ENCODE results near the gene FANCL.

Gene FANCL

GRCh38 chr2:58138396-58139030 is 102.6 kb downstream of the FANCL start:
- TF ChIP-seq NFIC (IDR thresholded peaks at IDR 0.05) = no peak
- no peak for TF ChIP-seq MAX (IDR thresholded peaks at IDR 0.05)
- TF ChIP-seq TEAD4 (IDR thresholded peaks at IDR 0.05) = no peak
- TF ChIP-seq EP300 (IDR thresholded peaks at IDR 0.05; ENCODE audit: borderline replicate concordance) = no peak
- no peak for TF ChIP-seq CREB1 (IDR thresholded peaks at IDR 0.05; ENCODE audit: low read depth)
- TF ChIP-seq ZBTB7A (IDR thresholded peaks at IDR 0.05; ENCODE audit: low read depth) = no peak
- TF ChIP-seq, protein P1, sequence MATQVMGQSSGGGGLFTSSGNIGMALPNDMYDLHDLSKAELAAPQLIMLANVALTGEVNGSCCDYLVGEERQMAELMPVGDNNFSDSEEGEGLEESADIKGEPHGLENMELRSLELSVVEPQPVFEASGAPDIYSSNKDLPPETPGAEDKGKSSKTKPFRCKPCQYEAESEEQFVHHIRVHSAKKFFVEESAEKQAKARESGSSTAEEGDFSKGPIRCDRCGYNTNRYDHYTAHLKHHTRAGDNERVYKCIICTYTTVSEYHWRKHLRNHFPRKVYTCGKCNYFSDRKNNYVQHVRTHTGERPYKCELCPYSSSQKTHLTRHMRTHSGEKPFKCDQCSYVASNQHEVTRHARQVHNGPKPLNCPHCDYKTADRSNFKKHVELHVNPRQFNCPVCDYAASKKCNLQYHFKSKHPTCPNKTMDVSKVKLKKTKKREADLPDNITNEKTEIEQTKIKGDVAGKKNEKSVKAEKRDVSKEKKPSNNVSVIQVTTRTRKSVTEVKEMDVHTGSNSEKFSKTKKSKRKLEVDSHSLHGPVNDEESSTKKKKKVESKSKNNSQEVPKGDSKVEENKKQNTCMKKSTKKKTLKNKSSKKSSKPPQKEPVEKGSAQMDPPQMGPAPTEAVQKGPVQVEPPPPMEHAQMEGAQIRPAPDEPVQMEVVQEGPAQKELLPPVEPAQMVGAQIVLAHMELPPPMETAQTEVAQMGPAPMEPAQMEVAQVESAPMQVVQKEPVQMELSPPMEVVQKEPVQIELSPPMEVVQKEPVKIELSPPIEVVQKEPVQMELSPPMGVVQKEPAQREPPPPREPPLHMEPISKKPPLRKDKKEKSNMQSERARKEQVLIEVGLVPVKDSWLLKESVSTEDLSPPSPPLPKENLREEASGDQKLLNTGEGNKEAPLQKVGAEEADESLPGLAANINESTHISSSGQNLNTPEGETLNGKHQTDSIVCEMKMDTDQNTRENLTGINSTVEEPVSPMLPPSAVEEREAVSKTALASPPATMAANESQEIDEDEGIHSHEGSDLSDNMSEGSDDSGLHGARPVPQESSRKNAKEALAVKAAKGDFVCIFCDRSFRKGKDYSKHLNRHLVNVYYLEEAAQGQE (IDR thresholded peaks at IDR 0.05; ENCODE audit: low read depth) = no peak
- no peak for TF ChIP-seq FOXM1 (IDR thresholded peaks at IDR 0.05; ENCODE audit: borderline replicate concordance, low read depth)
- TF ChIP-seq, protein P2, sequence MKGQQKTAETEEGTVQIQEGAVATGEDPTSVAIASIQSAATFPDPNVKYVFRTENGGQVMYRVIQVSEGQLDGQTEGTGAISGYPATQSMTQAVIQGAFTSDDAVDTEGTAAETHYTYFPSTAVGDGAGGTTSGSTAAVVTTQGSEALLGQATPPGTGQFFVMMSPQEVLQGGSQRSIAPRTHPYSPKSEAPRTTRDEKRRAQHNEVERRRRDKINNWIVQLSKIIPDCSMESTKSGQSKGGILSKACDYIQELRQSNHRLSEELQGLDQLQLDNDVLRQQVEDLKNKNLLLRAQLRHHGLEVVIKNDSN (IDR thresholded peaks at IDR 0.05) = no peak
- TF ChIP-seq RAD21 (IDR thresholded peaks at IDR 0.05; ENCODE audit: low read depth) = no peak

GRCh38 chr2:58137856-58138255 is 103.3 kb downstream of the FANCL start:
- TF ChIP-seq TEAD4 (IDR thresholded peaks at IDR 0.05) (no peak), TCF12 (IDR thresholded peaks at IDR 0.05; ENCODE audit: low read depth) (no peak), RAD21 (IDR thresholded peaks at IDR 0.05; ENCODE audit: low read depth) (no peak), YY1 (IDR thresholded peaks at IDR 0.05; ENCODE audit: low read depth) (no peak), EGR1 (IDR thresholded peaks at IDR 0.05) (no peak), CREB1 (IDR thresholded peaks at IDR 0.05; ENCODE audit: low read depth) (no peak), CEBPB (IDR thresholded peaks at IDR 0.05) (no peak), TAF1 (IDR thresholded peaks at IDR 0.05; ENCODE audit: low read depth) (no peak), ZBTB7A (IDR thresholded peaks at IDR 0.05; ENCODE audit: low read depth) (no peak), EP300 (IDR thresholded peaks at IDR 0.05; ENCODE audit: borderline replicate concordance) (no peak), FOXM1 (IDR thresholded peaks at IDR 0.05; ENCODE audit: borderline replicate concordance, low read depth) (no peak)
- TF ChIP-seq, protein P2 (IDR thresholded peaks at IDR 0.05) = no peak
- TF ChIP-seq, protein P1 (IDR thresholded peaks at IDR 0.05; ENCODE audit: low read depth) = no peak

GRCh38 chr2:58137221-58137620 is 103.9 kb downstream of the FANCL start:
- no peak for TF ChIP-seq TEAD4 (IDR thresholded peaks at IDR 0.05)
- no peak for TF ChIP-seq MAX (IDR thresholded peaks at IDR 0.05)
- no peak for TF ChIP-seq EP300 (IDR thresholded peaks at IDR 0.05; ENCODE audit: borderline replicate concordance)
- TF ChIP-seq TCF12 (IDR thresholded peaks at IDR 0.05; ENCODE audit: low read depth) = no peak
- TF ChIP-seq NFIC (IDR thresholded peaks at IDR 0.05) = no peak
- TF ChIP-seq, protein P2 (IDR thresholded peaks at IDR 0.05) = no peak
- TF ChIP-seq TAF1 (IDR thresholded peaks at IDR 0.05; ENCODE audit: low read depth) = no peak
- TF ChIP-seq, protein P1 (IDR thresholded peaks at IDR 0.05; ENCODE audit: low read depth) = no peak
- TF ChIP-seq CREB1 (IDR thresholded peaks at IDR 0.05; ENCODE audit: low read depth) = no peak
- no peak for TF ChIP-seq EGR1 (IDR thresholded peaks at IDR 0.05)
- TF ChIP-seq RAD21 (IDR thresholded peaks at IDR 0.05; ENCODE audit: low read depth) = no peak
- no peak for TF ChIP-seq YY1 (IDR thresholded peaks at IDR 0.05; ENCODE audit: low read depth)
- TF ChIP-seq ZBTB7A (IDR thresholded peaks at IDR 0.05; ENCODE audit: low read depth) = no peak
- TF ChIP-seq CEBPB (IDR thresholded peaks at IDR 0.05) = no peak
- no peak for TF ChIP-seq FOXM1 (IDR thresholded peaks at IDR 0.05; ENCODE audit: borderline replicate concordance, low read depth)

GRCh38 chr2:58135861-58136260 is 105.3 kb downstream of the FANCL start:
- TF ChIP-seq CREB1 (IDR thresholded peaks at IDR 0.05; ENCODE audit: low read depth) = no peak
- no peak for TF ChIP-seq CEBPB (IDR thresholded peaks at IDR 0.05)
- TF ChIP-seq EGR1 (IDR thresholded peaks at IDR 0.05) = no peak
- no peak for TF ChIP-seq FOXM1 (IDR thresholded peaks at IDR 0.05; ENCODE audit: borderline replicate concordance, low read depth)
- TF ChIP-seq, protein P1 (IDR thresholded peaks at IDR 0.05; ENCODE audit: low read depth) = no peak
- TF ChIP-seq, protein P2 (IDR thresholded peaks at IDR 0.05) = no peak
- no peak for TF ChIP-seq MAX (IDR thresholded peaks at IDR 0.05)
- TF ChIP-seq ZBTB7A (IDR thresholded peaks at IDR 0.05; ENCODE audit: low read depth) = no peak
- TF ChIP-seq EP300 (IDR thresholded peaks at IDR 0.05; ENCODE audit: borderline replicate concordance) = no peak
- no peak for TF ChIP-seq TCF12 (IDR thresholded peaks at IDR 0.05; ENCODE audit: low read depth)
- no peak for TF ChIP-seq TAF1 (IDR thresholded peaks at IDR 0.05; ENCODE audit: low read depth)
- no peak for TF ChIP-seq RAD21 (IDR thresholded peaks at IDR 0.05; ENCODE audit: low read depth)
- TF ChIP-seq TEAD4 (IDR thresholded peaks at IDR 0.05) = no peak
- no peak for TF ChIP-seq NFIC (IDR thresholded peaks at IDR 0.05)
- no peak for TF ChIP-seq YY1 (IDR thresholded peaks at IDR 0.05; ENCODE audit: low read depth)

Measured in Ishikawa (cell line).